Prostate gland (tissue), 2 donors: Measurements from ENCODE around the gene CARD9. TPM values are rescaled to one million over a fixed set of nuclear protein-coding genes. Genes with fewer than 3 reads are reported as not detected.

Experiments
- DNase-seq: peaks from one replicate; pipeline ENCODE4 v3.0.0-alpha.2; 2019; ENCODE audit warnings: low spot score
- H3K27ac ChIP-seq, 2 donors: fragments of 200-600 bp; sonication (generic); 2 replicates each; pipeline ENCODE4 v1.5.1; 2017 to 2019
- H3K27me3 ChIP-seq: fragments of 200-600 bp; sonication (generic); replicated peaks from 2 replicates; pipeline ENCODE4 v1.5.1; 2019; ENCODE audit not compliant: insufficient read depth
- H3K36me3 ChIP-seq, 2 donors: fragments of 200-600 bp; sonication (generic); 1 replicate in 1 of 2; 2 replicates in 1 of 2; pipeline versions ENCODE4 v1.5.1 to v1.8.1; 2017 to 2019
- H3K4me1 ChIP-seq: fragments of 200-600 bp; sonication (generic); replicated peaks from 2 replicates; pipeline ENCODE4 v1.5.1; 2019
- H3K4me3 ChIP-seq, 2 donors: fragments of 200-600 bp; sonication (generic); 2 replicates each; pipeline ENCODE4 v1.5.1; 2017 to 2019
- H3K9me3 ChIP-seq: fragments of 200-600 bp; sonication (generic); 2 replicates; pipeline ENCODE4 v1.5.1; 2017
- CTCF ChIP-seq, 4 experiments: fragments of 200-600 bp in 2 of 4; fragments of 450-650 bp in 2 of 4; sonication (generic) in 2 of 4; IDR thresholded peaks; 1 replicate in 3 of 4; 2 replicates in 1 of 4; pipeline ENCODE4 v1.5.1; 2016 to 2019; ENCODE audit warnings: antibody characterized with exemption in 4 of 4, mild to moderate bottlenecking in 2 of 4, moderate library complexity in 2 of 4
- POLR2A ChIP-seq: fragments of 450-650 bp; IDR thresholded peaks from one replicate; pipeline ENCODE4 v1.6.1; 2016; ENCODE audit warnings: antibody characterized with exemption, mild to moderate bottlenecking
- POLR2AphosphoS5 ChIP-seq: sonication (generic); formaldehyde crosslinking; IDR thresholded peaks from one replicate; pipeline ENCODE4 v1.6.1; 2017; ENCODE audit warnings: antibody characterized with exemption
- WGBS: methylation state at CpG from one replicate; pipeline ENCODE4 v1.1.5; 2018; 5-methylcytosine and 5-hydroxymethylcytosine counted together
- intact Hi-C: fragments of 100-400 bp; cut with DNase I; formaldehyde crosslinking; loops from one replicate; pipeline ENCODE4 v1.14.2; 2022
- total RNA-seq, 2 donors: library from RNA; depleted of rRNA; stranded (reverse); fragments of >200 nt; gene quantifications; one replicate each; pipeline ENCODE4 v1.1.0, GENCODE V29; 2016

CARD9 gene
- total RNA-seq, 2 donors from 2014 or later: 1.5 to 3.4 TPM

- Histone ChIP-seq H3K4me1 (no peaks in the 10 kb centered on the region), H3K9me3 (no peaks in the 10 kb centered on the region), H3K27me3 (no peaks in the 10 kb centered on the region), H3K36me3 (no peaks in the 10 kb centered on the region), H3K27ac (no peak overlapping the region), H3K4me3 (no peak overlapping the region)
- intact Hi-C loops: no loop called here
- WGBS: 92% methylated on average over 22 of the region's 25 CpGs
- DNase-seq: no peak
- TF ChIP-seq POLR2AphosphoS5 (no peak), POLR2A (no peak), CTCF (IDR thresholded peaks at IDR 0.05) (no peak)
Observed at GRCh38 chr9:136381966-136382513, 8.6 kb upstream of the CARD9 start.

GRCh38 chr9:136381311-136381710, 7.8 kb upstream of the CARD9 start:
- Histone ChIP-seq H3K9me3 (no peaks in the 10 kb centered on the region), H3K27ac (no peak overlapping the region), H3K4me3 (no peak overlapping the region), H3K27me3 (no peaks in the 10 kb centered on the region), H3K36me3 (no peaks in the 10 kb centered on the region), H3K4me1 (no peaks in the 10 kb centered on the region)
- 80% methylated on average over 9 of the region's 9 CpGs for WGBS
- TF ChIP-seq CTCF (IDR thresholded peaks at IDR 0.05) (no peak), POLR2A (no peak), POLR2AphosphoS5 (no peak)
- intact Hi-C loops: no loop called here
- DNase-seq: no peak

- intact Hi-C loops: no loop called here
- Histone ChIP-seq H3K27me3 (no peaks in the 10 kb centered on the region), H3K9me3 (no peaks in the 10 kb centered on the region), H3K4me1 (no peaks in the 10 kb centered on the region), H3K27ac (no peak overlapping the region), H3K36me3 (no peaks in the 10 kb centered on the region), H3K4me3 (no peak overlapping the region)
- DNase-seq: no peak
- WGBS: 98% methylated on average over 14 of the region's 17 CpGs
- TF ChIP-seq POLR2AphosphoS5 (no peak), CTCF (IDR thresholded peaks at IDR 0.05) (no peak), POLR2A (no peak)
Observed at GRCh38 chr9:136380381-136380780, 6.9 kb upstream of the CARD9 start.

- intact Hi-C loops: no loop called here
- Histone ChIP-seq H3K27me3 (no peaks in the 10 kb centered on the region), H3K4me1 (no peaks in the 10 kb centered on the region), H3K27ac (no peak overlapping the region), H3K9me3 (no peaks in the 10 kb centered on the region), H3K4me3 (no peak overlapping the region), H3K36me3 (no peaks in the 10 kb centered on the region)
- 84% methylated on average over 6 of the region's 11 CpGs for WGBS
- DNase-seq: no peak
- TF ChIP-seq CTCF (IDR thresholded peaks at IDR 0.05): no peak
- TF ChIP-seq POLR2AphosphoS5: no peak
- TF ChIP-seq POLR2A: no peak
Observed at GRCh38 chr9:136379891-136380290, 6.4 kb upstream of the CARD9 start.

GRCh38 chr9:136379401-136379800, 5.9 kb upstream of the CARD9 start:
- no peak for DNase-seq
- intact Hi-C loops: no loop called here
- no peaks in the 10 kb centered on the region for H3K4me1 ChIP-seq
- no peaks in the 10 kb centered on the region for H3K9me3 ChIP-seq
- 83% methylated on average over 11 of the region's 11 CpGs for WGBS
- H3K27me3 ChIP-seq: no peaks in the 10 kb centered on the region
- no peak overlapping the region for H3K27ac ChIP-seq
- TF ChIP-seq CTCF (IDR thresholded peaks at IDR 0.05) (no peak), POLR2A (no peak), POLR2AphosphoS5 (no peak)
- H3K4me3 ChIP-seq: no peak overlapping the region
- H3K36me3 ChIP-seq: no peaks in the 10 kb centered on the region
